GM19468 (cell line): ENCODE measurements around the gene TCN1.
"Not testable (repeated sequence)": the region's sequence is repeated elsewhere in the genome, so short reads cannot be mapped to it uniquely, and the experiment has no call there.

ENCODE experiments used
- ATAC-seq: cut with Tn5 transposase; IDR thresholded peaks from one replicate; pipeline ENCODE4 v1.9.1; 2021; ENCODE audit warnings: mild to moderate bottlenecking, moderate library complexity, moderate number of reproducible peaks; ENCODE audit not compliant: unreplicated experiment; ENCODE audit errors: extremely low read depth

The TCN1 gene

DNA sequence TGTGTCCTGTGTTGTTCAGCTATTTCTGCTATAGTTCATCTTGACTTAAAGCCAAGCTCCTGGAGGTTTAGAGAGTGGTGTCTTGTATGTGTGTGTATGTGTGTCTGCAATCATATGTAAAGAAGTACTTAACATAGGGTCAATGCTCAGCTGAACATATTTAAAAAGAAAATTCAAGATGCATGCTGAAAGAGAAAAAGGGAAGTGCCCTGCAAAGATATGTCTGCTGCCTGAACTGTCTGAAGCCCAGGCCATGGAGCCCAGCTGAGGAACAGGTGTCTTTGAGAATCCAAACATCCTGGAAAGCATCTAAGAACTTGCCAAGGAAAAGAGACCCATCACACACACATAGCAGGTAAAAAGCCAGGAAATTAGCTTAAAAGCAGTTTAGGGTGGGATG, 6.6 kb downstream of the TCN1 start:
- no peak for ATAC-seq

DNA sequence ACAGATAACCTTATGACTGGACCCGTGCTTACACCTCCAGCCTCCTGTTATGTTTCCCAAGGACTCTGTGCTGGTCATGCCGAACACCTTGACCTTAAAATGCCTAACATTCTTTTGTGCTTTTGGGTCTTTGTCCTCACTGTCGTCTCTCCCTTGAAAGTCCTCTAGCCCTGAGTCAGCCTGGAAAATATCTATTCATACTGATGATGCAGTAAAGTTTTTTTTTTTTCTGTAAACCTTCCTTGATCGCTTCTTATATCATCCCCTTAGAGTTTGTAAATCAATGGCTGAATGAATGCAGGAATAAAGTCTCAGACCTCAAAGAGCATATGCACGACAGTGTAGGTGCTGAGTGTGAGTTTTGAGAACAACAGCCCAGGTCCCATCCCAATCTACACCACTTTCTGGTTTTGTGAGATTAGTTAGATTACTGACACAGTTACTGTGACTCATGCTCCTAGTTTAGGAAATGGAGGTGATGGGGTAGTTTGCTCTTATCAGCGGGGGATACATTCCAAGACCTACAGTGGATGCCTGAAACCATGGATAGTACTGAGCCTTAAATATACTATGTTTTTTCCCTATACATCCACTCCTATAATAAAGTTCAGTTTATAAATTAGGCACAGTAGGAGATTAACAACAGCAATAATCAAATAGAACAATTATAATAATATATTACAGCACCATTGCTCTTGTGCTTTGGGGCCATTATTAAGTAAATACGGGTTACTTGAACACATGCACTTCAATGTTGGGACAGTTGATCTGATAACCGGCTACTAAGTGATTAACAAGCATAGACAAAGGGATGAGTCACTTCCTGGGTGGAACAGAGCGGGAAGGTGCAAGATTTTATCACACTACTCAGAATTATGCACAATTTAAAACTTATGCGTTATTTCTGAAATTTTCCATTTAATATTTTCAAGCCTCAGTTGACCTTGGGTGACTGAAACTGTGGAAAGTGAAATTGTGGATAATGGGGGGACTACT, 8.6 kb downstream of the TCN1 start:
- ATAC-seq = no peak

DNA sequence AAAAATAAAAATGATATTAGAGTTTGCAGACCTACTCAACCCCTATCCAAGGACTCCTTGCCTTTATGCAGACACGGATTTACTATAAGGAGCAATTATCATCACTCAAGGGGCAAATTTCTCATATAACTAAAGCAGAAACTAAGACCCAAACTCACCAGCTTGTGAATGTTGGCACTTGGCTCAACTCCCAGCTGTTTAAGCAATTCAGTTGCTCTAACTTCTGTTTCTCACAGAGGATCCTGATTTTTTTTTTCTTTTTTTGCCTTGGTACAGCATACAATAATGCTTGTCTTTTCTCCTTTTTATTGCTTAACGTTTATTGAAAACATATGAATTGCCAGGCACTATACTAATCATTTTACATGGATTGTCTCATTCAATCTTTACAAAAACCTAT, 11.4 kb downstream of the TCN1 start:
- ATAC-seq = no peak

GRCh38 chr11:59851416-59851815, 14.9 kb downstream of the TCN1 start:
- not testable (repeated sequence) for ATAC-seq

- not testable (repeated sequence) for ATAC-seq
These were observed 16.7 kb downstream of the TCN1 start for GRCh38 chr11:59849551-59849950.

- no peak for ATAC-seq
These were observed 17.2 kb downstream of the TCN1 start for GRCh38 chr11:59849129-59849528.

DNA sequence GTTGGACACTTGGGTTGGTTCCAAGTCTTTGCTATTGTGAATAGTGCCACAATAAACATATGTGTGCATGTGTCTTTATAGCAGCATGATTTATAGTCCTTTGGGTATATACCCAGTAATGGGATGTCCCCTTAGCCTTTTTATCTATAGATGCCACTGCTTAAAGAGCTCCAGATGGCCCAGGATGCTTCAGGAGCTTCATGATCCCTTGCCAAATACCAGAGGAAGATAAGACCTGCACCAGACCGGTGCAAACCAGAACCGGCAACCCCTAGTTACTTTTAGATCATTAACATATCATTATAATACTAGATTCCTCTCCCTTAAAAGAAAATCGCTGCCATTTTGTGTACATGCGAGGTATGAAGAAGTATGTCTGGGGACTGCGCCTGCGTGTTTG, 17.8 kb downstream of the TCN1 start:
- not testable (repeated sequence) for ATAC-seq

DNA sequence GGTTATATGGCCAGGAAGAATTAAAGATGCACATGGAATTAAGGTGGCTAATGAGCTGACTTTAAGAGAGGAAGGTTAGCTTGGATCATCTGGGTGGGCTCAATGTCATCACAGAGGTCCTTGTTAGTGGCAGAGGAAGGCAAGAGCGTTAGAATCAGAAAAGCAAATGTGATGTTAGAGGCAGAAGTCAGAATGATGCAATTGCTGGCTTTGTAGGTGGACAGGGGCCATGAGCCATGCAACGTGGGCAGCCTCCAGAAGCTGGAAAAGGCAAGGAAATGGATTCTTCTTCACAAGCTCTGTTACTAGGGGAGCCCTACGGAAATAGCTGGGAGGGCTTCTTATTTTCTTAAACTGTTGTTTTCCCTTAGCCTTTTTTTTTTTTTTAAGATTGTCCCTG, 18.7 kb downstream of the TCN1 start:
- ATAC-seq = no peak

DNA sequence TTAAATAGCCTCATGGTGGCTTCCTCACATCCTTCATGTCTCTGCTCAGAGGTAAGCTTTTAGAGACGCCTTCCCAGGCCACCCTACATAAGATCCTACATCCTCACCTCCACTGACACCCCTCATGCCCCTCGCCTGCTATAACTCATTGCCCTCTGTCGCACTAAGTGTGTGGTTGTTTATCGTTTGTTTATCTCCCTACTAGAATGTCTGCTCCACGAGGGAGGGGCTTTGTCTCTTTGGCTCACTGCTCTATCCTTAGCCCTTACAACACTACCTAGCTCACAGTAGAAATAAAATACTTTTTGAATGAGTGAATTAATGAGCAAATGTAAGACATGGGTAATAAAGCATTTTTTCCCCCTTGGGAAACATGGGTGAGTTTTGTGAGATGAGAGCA, 19.7 kb downstream of the TCN1 start:
- no peak for ATAC-seq

DNA sequence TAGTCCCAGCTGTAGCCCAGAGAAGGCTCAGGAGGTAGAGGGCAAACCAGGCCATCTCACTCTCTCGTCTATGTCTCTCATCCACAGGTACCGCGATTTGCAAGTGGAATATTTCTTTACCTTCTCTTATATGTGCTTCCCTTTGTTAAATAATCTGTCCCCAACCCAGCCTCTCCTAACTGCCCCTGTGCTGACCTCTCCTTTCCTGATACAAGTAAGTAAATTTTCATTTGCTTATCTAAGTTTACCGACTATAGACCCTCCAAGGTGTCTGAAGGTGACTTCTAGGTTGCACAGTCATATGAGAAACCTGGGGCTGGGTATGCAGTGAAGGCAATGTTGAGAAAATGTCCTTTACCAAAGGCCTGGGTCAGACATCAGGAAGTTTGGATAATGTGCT, 20.9 kb downstream of the TCN1 start, which contains the start of gene CBLIF:
TSS of gene CBLIF (minus strand) at position 101 of the 400 bp plus-strand sequence. CDS start at position 55, 46 bp downstream.
- no peak for ATAC-seq

DNA sequence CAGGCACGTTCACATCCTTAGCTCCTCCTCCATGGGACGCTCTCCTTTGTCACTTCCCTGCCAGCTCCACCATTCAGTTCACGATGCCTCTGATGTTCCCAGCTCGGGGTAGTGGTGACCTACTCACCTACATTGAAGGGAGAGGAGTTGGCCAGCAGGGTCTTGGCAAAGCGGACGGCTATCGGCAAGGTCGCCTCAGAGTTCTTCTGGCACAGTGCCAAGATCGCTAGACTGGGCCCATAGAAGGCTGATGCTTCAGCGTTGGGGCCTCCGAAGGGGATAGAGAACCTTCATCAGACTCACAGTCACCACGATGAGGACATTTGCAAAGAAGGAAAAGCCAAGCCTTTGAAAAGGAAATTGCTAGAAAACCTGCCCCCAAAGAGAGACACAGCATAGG, 24.0 kb downstream of the TCN1 start:
- ATAC-seq = no peak

DNA sequence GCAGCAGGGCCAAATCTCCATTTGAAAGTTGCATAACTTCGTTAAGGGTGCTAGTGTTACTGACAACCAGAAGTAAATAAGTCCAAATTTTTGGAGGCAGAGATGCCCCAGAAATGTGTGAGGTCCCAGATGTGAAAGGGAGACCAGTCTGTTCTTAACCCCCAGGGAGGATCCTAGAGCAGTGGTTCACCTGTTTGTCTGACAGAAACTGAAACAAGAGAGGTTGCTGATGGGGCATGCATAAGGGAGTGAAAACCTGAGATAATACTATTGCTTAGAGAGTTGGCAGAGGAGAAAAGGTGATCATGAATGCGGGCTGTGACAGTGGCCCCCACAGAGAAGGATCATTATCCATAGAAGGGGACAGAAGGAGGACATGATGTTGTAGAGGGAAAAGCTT, 24.8 kb downstream of the TCN1 start:
- ATAC-seq = no peak

- no peak for ATAC-seq
These were observed 26.7 kb downstream of the TCN1 start for GRCh38 chr11:59839615-59840014.

GRCh38 chr11:59833602-59834001, 32.7 kb downstream of the TCN1 start:
- ATAC-seq = no peak

GRCh38 chr11:59829358-59829757, 36.9 kb downstream of the TCN1 start:
- ATAC-seq = no peak

- peak; percentile 85 for ATAC-seq
These were observed 43.2 kb downstream of the TCN1 start for GRCh38 chr11:59822989-59823566.

DNA sequence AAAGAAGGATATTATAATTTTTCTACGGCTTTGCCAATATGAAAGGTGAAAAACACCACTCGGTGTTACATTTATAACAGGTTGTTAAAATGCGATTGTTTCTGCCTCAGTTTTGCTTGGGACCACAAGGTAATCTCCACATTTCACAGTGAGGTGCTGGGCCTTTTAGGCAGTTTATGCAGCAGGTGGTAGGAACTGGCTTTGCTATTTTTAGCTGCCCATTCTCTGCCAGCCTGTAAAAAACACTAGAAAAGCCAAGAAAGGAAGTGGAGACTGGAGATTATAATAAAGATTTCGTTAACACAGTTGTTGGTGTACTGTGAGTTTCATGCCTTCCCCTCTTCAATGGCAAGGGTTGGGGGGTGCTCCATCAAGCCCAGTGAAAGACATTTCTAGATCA, 47.7 kb downstream of the TCN1 start:
- ATAC-seq = no peak

- not testable (repeated sequence) for ATAC-seq
These were observed 49.9 kb downstream of the TCN1 start for GRCh38 chr11:59816434-59816833.

DNA sequence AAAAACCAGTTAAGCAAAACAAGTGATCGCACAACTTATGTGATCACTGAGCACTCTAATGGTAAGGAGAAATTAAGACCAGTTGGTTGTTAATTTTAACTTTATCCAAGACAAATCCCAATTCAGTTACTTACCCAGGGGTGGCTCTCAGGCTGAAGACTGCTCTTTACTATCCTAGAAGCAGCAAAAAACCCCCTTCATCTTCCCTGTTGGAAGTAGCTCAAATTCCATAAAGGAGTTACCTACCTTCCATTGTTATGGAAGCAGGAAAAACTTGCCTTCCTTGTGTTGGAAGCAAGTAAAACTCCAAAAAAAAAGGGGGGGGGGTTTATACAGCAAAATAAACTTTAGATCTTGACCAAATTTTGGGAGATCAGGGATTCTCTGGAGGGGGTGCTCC, 50.5 kb downstream of the TCN1 start:
- no peak for ATAC-seq

DNA sequence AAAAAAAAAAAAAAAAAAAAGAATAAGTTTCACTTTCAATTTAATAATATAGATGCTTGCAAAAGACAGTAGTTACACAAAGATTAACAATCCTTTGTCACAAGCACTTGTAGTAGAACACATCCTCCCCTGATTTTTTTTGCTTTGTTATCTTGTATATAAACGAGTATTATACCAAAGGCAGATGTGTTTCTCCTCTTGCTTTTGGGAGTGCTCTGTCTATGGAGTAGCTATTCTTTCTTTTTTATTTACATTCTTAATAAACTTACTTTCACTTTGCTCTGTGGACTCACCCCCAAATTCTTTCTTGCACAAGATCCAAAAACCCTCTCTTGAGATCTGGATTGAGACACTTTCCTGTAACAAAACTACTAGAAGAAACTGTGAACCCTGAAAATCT, 52.3 kb downstream of the TCN1 start:
- no peak for ATAC-seq

- no peak for ATAC-seq
These were observed 52.9 kb downstream of the TCN1 start for GRCh38 chr11:59813364-59813763.
